SK-N-SH (cell line): Measurements from ENCODE around the gene SFXN5. TPM values are rescaled to one million over a fixed set of nuclear protein-coding genes. Genes with fewer than 3 reads are reported as not detected.

Experiments
- CTCF ChIA-PET: fragments of 300-600, 350-600 bp; formaldehyde crosslinking; extraction: SDS; loops from one replicate; lab custom pipeline; 2021; lab: Yijun Ruan, JAX
- POLR2A ChIA-PET: fragments of 350-600 bp; sonication (Branson Sonifier 250); formaldehyde crosslinking; extraction: SDS; loops from one replicate; lab custom pipeline; 2020; ENCODE audit warnings: antibody characterized with exemption, inconsistent platforms; lab: Yijun Ruan, JAX
- DNase-seq: peaks from one replicate; pipeline ENCODE4 v3.0.0; 2012
- H2AFZ ChIP-seq: fragments of 200-600 bp; sonication (generic); 2 replicates; pipeline ENCODE4 v1.8.1; 2016; ENCODE audit warnings: antibody characterized with exemption, mild to moderate bottlenecking, low read depth
- H3F3A ChIP-seq: fragments of 200-600 bp; sonication (generic); replicated peaks from 2 replicates; pipeline ENCODE3; 2016; ENCODE audit warnings: antibody characterized with exemption, mild to moderate bottlenecking; ENCODE audit not compliant: insufficient read depth
- H3K27ac ChIP-seq, 2 experiments: fragments of 200-500 bp in 1 of 2; fragments of 200-600 bp in 1 of 2; sonication (Bioruptor generic) in 1 of 2; sonication (generic), shearing (Covaris generic) in 1 of 2; 2 replicates each; pipeline versions ENCODE4 v1.5.1 to v1.6.1; 2014 to 2016; ENCODE audit warnings: low read depth in 2 of 2, inconsistent platforms in 1 of 2, low read length in 1 of 2, mild to moderate bottlenecking in 1 of 2, mixed read lengths in 1 of 2
- H3K27me3 ChIP-seq: fragments of 200-600 bp; sonication (generic), shearing (Covaris generic); 2 replicates; pipeline ENCODE4 v1.6.1; 2016; ENCODE audit warnings: mixed run types; ENCODE audit not compliant: insufficient read depth
- H3K36me3 ChIP-seq, 2 experiments: fragments of 200-500 bp in 1 of 2; fragments of 200-600 bp in 1 of 2; sonication (Bioruptor generic) in 1 of 2; sonication (generic) in 1 of 2; replicated peaks in 1 of 2; 2 replicates each; pipeline versions ENCODE3 to v1.5.1; 2014 to 2016; ENCODE audit warnings: low read length in 1 of 2, mild to moderate bottlenecking in 1 of 2; ENCODE audit not compliant: insufficient read depth in 2 of 2, control insufficient read depth in 1 of 2
- H3K4me1 ChIP-seq, 2 experiments: fragments of 200-500 bp in 1 of 2; fragments of 200-600 bp in 1 of 2; sonication (Bioruptor generic) in 1 of 2; sonication (generic), shearing (Covaris generic) in 1 of 2; 2 replicates each; pipeline versions ENCODE4 v1.5.1 to v1.6.1; 2014 to 2016; ENCODE audit warnings: low read depth in 1 of 2, low read length in 1 of 2, mixed run types in 1 of 2; ENCODE audit not compliant: insufficient read depth in 2 of 2, control insufficient read depth in 1 of 2
- H3K4me2 ChIP-seq: fragments of 200-600 bp; sonication (generic), shearing (Covaris generic); 2 replicates; pipeline ENCODE4 v1.6.1; 2017; ENCODE audit warnings: mixed run types
- H3K4me3 ChIP-seq, 2 experiments: fragments of 200-500 bp in 1 of 2; fragments of 200-600 bp in 1 of 2; sonication (Bioruptor generic) in 1 of 2; sonication (generic), shearing (Covaris generic) in 1 of 2; 2 replicates each; pipeline versions ENCODE4 v1.5.1 to v1.8.1; 2014 to 2016; ENCODE audit warnings: low read depth in 2 of 2, inconsistent platforms in 1 of 2, low read length in 1 of 2, mild to moderate bottlenecking in 1 of 2, mixed read lengths in 1 of 2, moderate library complexity in 1 of 2
- H3K79me2 ChIP-seq: fragments of 200-600 bp; sonication (generic); 2 replicates; pipeline ENCODE4 v1.8.1; 2017; ENCODE audit warnings: mild to moderate bottlenecking; ENCODE audit not compliant: insufficient read depth
- H3K9ac ChIP-seq: fragments of 200-600 bp; sonication (generic); 2 replicates; pipeline ENCODE4 v1.6.1; 2017; ENCODE audit warnings: mixed run types
- H3K9me2 ChIP-seq: fragments of 200-600 bp; sonication (generic); 2 replicates; pipeline ENCODE4 v1.6.1; 2017; ENCODE audit warnings: mixed run types
- H3K9me3 ChIP-seq: fragments of 200-600 bp; sonication (generic); 2 replicates; pipeline ENCODE4 v1.6.1; 2017; ENCODE audit warnings: mixed run types, mild to moderate bottlenecking, moderate library complexity
- H4K20me1 ChIP-seq: fragments of 200-600 bp; sonication (generic); 2 replicates; pipeline ENCODE4 v1.6.1; 2017; ENCODE audit warnings: mild to moderate bottlenecking, mixed run types; ENCODE audit not compliant: insufficient read depth
- CHD2 ChIP-seq: fragments of 150-350 bp; IDR thresholded peaks from 2 replicates; pipeline ENCODE4 v1.6.1; 2018; ENCODE audit warnings: low read length; ENCODE audit not compliant: partially characterized antibody
- EZH2phosphoT487 ChIP-seq: fragments of 200-600 bp; sonication (generic); IDR thresholded peaks from 2 replicates; pipeline ENCODE4 v1.6.1; 2017; ENCODE audit warnings: low read depth, mixed run types, mild to moderate bottlenecking, antibody characterized with exemption, moderate library complexity, borderline replicate concordance
- FOXM1 ChIP-seq: IDR thresholded peaks from 2 replicates; pipeline ENCODE4 v1.4.0; 2012; ENCODE audit warnings: low read depth, mild to moderate bottlenecking
- MXI1 ChIP-seq: IDR thresholded peaks from 2 replicates; pipeline ENCODE4 v1.6.1; 2012; ENCODE audit warnings: mild to moderate bottlenecking, low read depth, low read length, improper control_type of control experiment
- NRF1 ChIP-seq: IDR thresholded peaks from 2 replicates; pipeline ENCODE4 v1.6.1; 2012; ENCODE audit warnings: low read depth, mild to moderate bottlenecking, low read length
- REST ChIP-seq: IDR thresholded peaks from 2 replicates; pipeline ENCODE4 v1.6.1; 2012; ENCODE audit warnings: mild to moderate bottlenecking, low read depth, low read length, moderate library complexity
- RFX5 ChIP-seq: IDR thresholded peaks from 2 replicates; pipeline ENCODE4 v1.6.1; 2012; ENCODE audit warnings: mild to moderate bottlenecking, improper control_type of control experiment, low read length
- RXRA ChIP-seq: IDR thresholded peaks from 2 replicates; pipeline ENCODE4 v1.4.0; 2012; ENCODE audit warnings: low read depth, mild to moderate bottlenecking, borderline replicate concordance
- TEAD4 ChIP-seq: IDR thresholded peaks from 2 replicates; pipeline ENCODE4 v1.4.0; 2012; ENCODE audit warnings: mild to moderate bottlenecking, borderline replicate concordance; ENCODE audit not compliant: insufficient read depth
- USF2 ChIP-seq: fragments of 150-350 bp; IDR thresholded peaks from 2 replicates; pipeline ENCODE4 v1.6.1; 2017; ENCODE audit warnings: antibody characterized with exemption, low read length, low read depth, borderline replicate concordance
- YY1 ChIP-seq: IDR thresholded peaks from 2 replicates; pipeline ENCODE4 v1.4.0; 2012; ENCODE audit warnings: low read depth, mild to moderate bottlenecking
- WGBS: methylation state at CpG from one replicate; pipeline ENCODE4 v1.1.6; 2017; ENCODE audit warnings: low lambda C conversion rate; 5-methylcytosine and 5-hydroxymethylcytosine counted together
- polyA plus RNA-seq, 3 experiments: library from polyadenylated mRNA; depleted of rRNA; stranded (reverse); fragments of >200 nt; gene quantifications; 2 replicates each; pipeline ENCODE4 v1.2.3, GENCODE V29; 2012

Gene SFXN5
- polyA plus RNA-seq, 1 of the 3 experiments (the other 2 are of a cell fraction), result 9.9 TPM

GRCh38 chr2:72916743-72917137 is 154.8 kb downstream of the SFXN5 start:
- H3K4me2 ChIP-seq, result 0 out of 2 replicates have a peak overlapping the region, but pooled peaks have one; percentile 7
- peaks cover 7 to 13% of the 10 kb centered on the region in 2 experiments; a peak in 2 of 4 replicates for H3K4me1 ChIP-seq
- H3K36me3 ChIP-seq, result no peaks in the 10 kb centered on the region
- no peaks in the 10 kb centered on the region for H3K9me2 ChIP-seq
- no peak overlapping the region for H2AFZ ChIP-seq
- H4K20me1 ChIP-seq, result peaks cover 29% of the 10 kb centered on the region
- WGBS, result 7% methylated on average over 15 of the region's 29 CpGs
- peak; percentile 46 for DNase-seq
- CTCF ChIA-PET, result interaction anchor here (0.6 to 4.3 kb wide), 8 partner anchors 9 to 260 kb away, joined by 3 to 35 read pairs (median 12); partner anchors contain the start of gene SPR
- no peak overlapping the region for H3K4me3 ChIP-seq
- H3K27ac ChIP-seq, result no peak overlapping the region
- H3F3A ChIP-seq, result no peaks in the 10 kb centered on the region
- no peaks in the 10 kb centered on the region for H3K9me3 ChIP-seq
- TF ChIP-seq RFX5 (no peak), CHD2 (no peak), REST (no peak), EZH2phosphoT487 (peak; percentile 94; the same call in 1 of the 2 replicates), MXI1 (no peak)
- TF ChIP-seq, all 33 proteins: peak for 1
- Histone ChIP-seq H3K27me3 (peaks cover 89% of the 10 kb centered on the region), H3K9ac (no peak overlapping the region), H3K79me2 (no peaks in the 10 kb centered on the region)
- POLR2A ChIA-PET, result no interaction called here

GRCh38 chr2:72915907-72916742 is 155.4 kb downstream of the SFXN5 start:
- DNase-seq, result peak; percentile 79
- Histone ChIP-seq H4K20me1 (peaks cover 29% of the 10 kb centered on the region), H3K4me3 (no peak overlapping the region), H3K9me3 (no peaks in the 10 kb centered on the region), H3K4me1 (peaks cover 7 to 13% of the 10 kb centered on the region in 2 experiments; a peak in 2 of 4 replicates), H3K4me2 (peak overlapping the region; percentile 57; the same call in 1 of the 2 replicates), H2AFZ (no peak overlapping the region), H3K27ac (no peak overlapping the region), H3K36me3 (no peaks in the 10 kb centered on the region), H3K79me2 (no peaks in the 10 kb centered on the region), H3K9me2 (no peaks in the 10 kb centered on the region), H3K9ac (no peak overlapping the region), H3K27me3 (peaks cover 88% of the 10 kb centered on the region), H3F3A (no peaks in the 10 kb centered on the region)
- ChIA-PET POLR2A (no interaction called here), CTCF (interaction anchor here (0.6 to 4.3 kb wide), 11 partner anchors 10 to 261 kb away, joined by 3 to 35 read pairs (median 9); partner anchors contain the start of gene SPR)
- TF ChIP-seq MXI1 (no peak), YY1 (no peak), FOXM1 (no peak), REST (no peak), TEAD4 (no peak), USF2 (no peak), NRF1 (no peak), RXRA (no peak)
- WGBS, result 10% methylated on average over 21 of the region's 86 CpGs
